GM12865 (cell line): ENCODE measurements around the gene POLR1C.

Experiments used
- DNase-seq: peaks from one replicate; pipeline ENCODE4 v3.0.0; 2010; ENCODE audit warnings: low read depth
- H3K4me3 ChIP-seq: 2 replicates; pipeline ENCODE4 v1.5.1; 2011; ENCODE audit warnings: mild to moderate bottlenecking, low read depth, low read length, control low read depth
- TF ChIP-seq, protein P1 (sequence below): IDR thresholded peaks from 2 replicates; pipeline ENCODE4 v1.5.1; 2011; ENCODE audit warnings: low read length, control low read depth, low read depth, inconsistent platforms; ENCODE audit not compliant: insufficient read depth; ENCODE audit errors: missing control alignments

POLR1C gene

DNA sequence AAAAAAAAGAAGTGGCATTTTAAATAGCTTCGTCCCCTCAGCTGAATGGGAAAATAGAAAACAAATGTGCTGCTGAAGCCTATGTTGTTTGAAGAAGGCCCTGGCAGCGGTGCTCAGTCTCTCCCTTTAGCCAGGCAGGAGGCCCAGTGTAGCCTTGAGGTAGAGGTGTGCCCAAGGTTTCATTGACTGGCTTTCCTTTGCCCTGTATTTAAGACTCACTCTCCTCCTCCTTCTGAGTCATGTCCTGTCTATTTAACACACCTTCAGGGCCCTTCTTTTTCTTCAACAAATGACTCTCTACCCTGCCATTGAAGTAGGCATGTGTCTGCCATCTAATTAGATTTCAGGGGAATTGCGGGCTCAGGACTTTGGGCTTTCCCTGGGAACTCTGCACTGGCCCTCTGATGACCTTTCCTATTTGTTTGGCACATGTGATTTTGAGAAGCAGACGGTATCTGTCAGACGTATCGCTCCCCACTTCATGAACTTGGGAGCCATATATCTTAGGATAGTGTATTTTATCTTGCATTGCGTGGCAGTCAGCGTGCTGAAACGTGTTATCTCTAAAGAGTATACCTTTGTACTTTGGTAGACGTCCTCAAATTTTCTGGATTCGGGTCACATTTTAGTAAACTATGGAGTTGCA, 35.2 kb upstream of the POLR1C start:
- H3K4me3 ChIP-seq = no peak overlapping the region
- DNase-seq = no peak
- TF ChIP-seq, protein P1, sequence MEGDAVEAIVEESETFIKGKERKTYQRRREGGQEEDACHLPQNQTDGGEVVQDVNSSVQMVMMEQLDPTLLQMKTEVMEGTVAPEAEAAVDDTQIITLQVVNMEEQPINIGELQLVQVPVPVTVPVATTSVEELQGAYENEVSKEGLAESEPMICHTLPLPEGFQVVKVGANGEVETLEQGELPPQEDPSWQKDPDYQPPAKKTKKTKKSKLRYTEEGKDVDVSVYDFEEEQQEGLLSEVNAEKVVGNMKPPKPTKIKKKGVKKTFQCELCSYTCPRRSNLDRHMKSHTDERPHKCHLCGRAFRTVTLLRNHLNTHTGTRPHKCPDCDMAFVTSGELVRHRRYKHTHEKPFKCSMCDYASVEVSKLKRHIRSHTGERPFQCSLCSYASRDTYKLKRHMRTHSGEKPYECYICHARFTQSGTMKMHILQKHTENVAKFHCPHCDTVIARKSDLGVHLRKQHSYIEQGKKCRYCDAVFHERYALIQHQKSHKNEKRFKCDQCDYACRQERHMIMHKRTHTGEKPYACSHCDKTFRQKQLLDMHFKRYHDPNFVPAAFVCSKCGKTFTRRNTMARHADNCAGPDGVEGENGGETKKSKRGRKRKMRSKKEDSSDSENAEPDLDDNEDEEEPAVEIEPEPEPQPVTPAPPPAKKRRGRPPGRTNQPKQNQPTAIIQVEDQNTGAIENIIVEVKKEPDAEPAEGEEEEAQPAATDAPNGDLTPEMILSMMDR = no peak

DNA sequence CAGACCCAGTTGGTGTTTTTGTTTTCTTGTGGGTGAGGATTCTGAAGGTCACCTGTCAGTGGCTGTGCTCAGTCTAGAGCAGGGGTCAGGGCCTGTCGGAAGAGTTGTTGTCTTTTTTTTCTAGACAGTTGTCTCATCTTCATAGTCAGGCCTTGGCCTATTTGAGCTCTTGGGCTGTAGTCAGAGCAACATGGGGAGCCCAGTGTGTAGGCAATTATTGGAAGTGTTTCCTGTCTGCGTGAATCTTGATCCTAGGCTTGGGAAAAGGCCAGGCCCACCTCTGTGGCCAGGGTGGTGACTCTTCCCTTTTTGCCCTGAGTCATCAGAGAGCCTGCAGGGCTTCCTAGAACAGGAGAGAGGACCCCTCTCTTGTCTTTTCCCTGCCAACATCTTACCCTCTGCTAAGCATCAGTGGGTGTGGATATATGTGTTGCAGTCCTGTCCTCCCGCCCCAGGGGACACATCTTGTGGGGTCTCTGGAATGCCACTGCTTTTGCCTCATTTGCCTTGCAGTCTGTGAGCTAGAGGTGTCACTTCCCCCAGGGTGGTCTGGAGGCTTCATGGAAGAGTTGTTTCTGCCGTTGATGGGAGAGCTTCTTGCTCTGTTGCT, 28.1 kb upstream of the POLR1C start:
- TF ChIP-seq, protein P1 = no peak
- no peak for DNase-seq
- no peak overlapping the region for H3K4me3 ChIP-seq

DNA sequence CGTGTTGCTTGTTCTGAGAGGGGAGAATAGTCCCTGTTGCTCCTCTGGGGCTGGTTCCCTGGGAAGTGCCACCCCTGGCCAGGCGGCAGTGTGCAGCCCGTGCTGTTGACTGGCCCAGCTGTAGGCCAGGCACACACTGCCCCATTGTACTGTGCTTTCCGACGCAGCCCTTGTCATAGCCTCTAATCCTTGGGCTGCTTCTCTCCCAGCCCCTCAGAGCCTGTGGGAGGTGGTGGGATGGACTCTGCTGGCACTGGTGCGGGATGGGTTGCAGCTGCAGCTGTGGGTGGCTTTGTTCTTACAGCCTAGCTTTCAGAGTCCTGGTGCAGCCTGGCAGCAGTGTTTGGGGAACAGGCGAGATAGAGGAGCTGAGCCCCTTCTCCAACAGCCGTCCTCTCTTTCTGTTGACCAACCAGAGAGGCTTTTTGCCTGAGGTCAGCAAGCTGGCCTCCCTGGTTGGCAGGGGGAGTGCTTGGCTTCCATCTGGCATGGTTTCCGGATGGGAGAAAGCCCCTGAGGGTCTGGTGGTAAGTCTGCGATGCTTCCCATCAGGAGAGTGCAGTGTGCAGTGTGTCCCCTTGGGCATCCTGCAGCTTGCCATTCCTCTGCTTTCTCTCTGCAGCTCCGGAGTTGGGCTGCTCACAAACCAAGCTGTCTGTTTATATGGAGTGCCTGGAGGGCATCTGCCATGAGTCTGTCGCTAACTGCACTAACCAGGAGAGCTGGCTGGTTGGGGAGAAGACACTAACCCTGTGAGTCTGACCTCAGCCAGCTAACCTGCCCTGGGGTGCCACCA, 27.4 kb upstream of the POLR1C start:
- no peak for DNase-seq
- H3K4me3 ChIP-seq = no peak overlapping the region
- TF ChIP-seq, protein P1 = no peak

DNA sequence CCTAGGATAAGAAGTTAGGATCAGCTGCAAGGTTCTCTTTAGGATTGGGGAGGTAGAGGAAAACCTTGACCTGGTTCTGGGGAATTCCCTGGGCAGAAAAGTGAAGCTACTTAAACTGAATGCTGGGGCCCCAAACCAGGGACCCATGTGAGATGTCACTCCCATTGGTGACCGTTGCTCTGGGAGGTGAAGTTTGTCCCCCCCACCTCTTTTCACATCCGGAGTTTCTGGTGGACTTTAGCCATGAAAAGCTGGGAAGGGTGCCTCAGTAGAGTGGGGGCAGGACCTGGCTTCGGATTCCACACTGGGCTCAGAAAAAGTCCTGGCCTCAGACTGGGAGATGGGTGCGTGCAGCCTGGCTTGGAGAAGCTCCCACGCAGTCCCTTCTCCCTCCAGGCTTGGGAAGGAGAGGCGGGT, 26.4 kb upstream of the POLR1C start:
- TF ChIP-seq, protein P1 = no peak
- DNase-seq = no peak

DNA sequence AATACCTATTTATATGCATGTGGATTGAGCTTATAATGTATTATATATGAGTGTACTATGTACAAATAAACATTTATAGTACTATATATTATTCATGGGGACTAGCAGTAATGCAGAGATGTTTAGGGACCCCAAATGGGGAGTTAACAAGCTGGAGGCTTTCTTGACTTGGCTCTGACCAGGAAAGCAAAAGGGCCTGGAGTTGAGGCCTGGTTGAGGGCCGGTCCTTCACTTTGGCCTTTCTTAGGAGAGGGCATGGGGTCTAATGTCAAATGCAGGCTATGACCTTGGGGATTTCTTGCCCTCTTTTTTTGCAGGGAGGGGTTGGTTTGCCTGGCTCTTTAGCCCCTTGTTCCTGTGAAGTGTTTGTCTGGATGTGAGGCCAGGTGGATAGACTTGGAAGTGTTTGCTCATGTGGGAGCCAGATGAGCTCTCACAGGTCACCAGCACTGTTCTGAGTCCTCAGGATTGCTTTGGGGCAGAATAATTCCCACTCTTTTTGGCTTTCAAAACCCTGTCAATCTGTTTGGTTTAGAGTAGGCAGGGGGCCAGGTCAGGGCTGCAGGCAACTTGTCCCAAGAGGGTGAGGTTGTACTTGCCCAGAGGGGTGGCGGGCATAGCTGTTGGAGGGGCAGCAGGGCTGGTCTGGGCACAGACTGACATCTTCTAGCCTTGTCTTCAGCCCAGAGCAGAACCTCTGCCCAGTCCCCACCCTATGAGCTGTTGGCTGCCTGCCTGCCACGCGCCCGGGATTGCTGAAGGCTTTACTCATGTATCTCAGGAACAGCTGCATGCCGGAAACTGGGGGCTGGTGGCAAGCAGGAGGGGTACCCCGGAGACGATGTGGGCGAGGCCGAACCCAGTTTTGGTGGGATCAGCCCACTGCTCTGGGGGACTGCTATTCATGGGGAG, 24.9 kb upstream of the POLR1C start:
- DNase-seq = no peak
- H3K4me3 ChIP-seq = no peak overlapping the region
- TF ChIP-seq, protein P1 = no peak

More for the DNA sequence above, 26.4 kb upstream of the POLR1C start:
- no peak overlapping the region for H3K4me3 ChIP-seq

DNA sequence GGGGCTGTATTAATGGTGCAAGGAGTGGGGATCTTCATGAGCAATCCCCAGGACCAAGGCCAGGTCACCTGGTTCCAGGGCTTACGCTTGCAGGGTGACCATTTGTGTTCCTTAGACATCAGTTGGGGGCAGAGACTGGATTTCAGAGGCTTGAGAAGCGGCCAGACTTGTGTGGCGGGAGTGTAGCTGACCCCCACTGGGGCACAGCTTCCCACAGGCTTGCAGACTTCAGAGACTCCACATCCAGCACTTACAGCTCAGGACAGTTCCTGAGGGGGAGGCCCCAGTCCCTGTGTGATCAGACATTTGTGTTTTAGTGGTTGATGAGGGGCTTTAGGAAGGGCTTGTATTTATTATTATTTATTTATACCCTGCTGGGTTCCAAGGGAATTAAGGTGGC, 24.2 kb upstream of the POLR1C start:
- H3K4me3 ChIP-seq = no peak overlapping the region
- TF ChIP-seq, protein P1 = no peak
- no peak for DNase-seq
